Measurements from ENCODE around the gene ACOX2. TPM values are rescaled to one million over a fixed set of nuclear protein-coding genes. Genes with fewer than 3 reads are reported as not detected.

ACOX2 gene
- total RNA-seq, 1 donor from 2014 or later: 7.6 TPM

- Mint-ChIP-seq H3K9me3 (no peaks in the 10 kb centered on the region), H3K27me3 (ENCODE audit: insufficient read depth, low read depth) (peaks cover 5% of the 10 kb centered on the region), H3K4me1 (peaks cover 11% of the 10 kb centered on the region), H3K4me3 (no peak overlapping the region), H3K27ac (peak overlapping the region; percentile 65), H3K36me3 (no peaks in the 10 kb centered on the region)
- Histone ChIP-seq H4K20me1 (ENCODE audit: low read depth) (no peaks in the 10 kb centered on the region), H3K9me3 (ENCODE audit: low read depth) (no peaks in the 10 kb centered on the region), H3K27ac (no peak overlapping the region), H3F3A (ENCODE audit: low read depth) (peaks cover 9% of the 10 kb centered on the region), H3K4me1 (no peaks in the 10 kb centered on the region), H3K9ac (no peak overlapping the region), H3K27me3 (no peaks in the 10 kb centered on the region), H3K79me2 (ENCODE audit: low read depth) (no peaks in the 10 kb centered on the region), H3K4me3 (no peak overlapping the region), H3K36me3 (no peaks in the 10 kb centered on the region), H3K4me2 (no peak overlapping the region), H2AFZ (replicated peaks) (no peak overlapping the region)
- TF ChIP-seq EZH2phosphoT487 (IDR thresholded peaks at IDR 0.05): no peak
- TF ChIP-seq, protein P1, sequence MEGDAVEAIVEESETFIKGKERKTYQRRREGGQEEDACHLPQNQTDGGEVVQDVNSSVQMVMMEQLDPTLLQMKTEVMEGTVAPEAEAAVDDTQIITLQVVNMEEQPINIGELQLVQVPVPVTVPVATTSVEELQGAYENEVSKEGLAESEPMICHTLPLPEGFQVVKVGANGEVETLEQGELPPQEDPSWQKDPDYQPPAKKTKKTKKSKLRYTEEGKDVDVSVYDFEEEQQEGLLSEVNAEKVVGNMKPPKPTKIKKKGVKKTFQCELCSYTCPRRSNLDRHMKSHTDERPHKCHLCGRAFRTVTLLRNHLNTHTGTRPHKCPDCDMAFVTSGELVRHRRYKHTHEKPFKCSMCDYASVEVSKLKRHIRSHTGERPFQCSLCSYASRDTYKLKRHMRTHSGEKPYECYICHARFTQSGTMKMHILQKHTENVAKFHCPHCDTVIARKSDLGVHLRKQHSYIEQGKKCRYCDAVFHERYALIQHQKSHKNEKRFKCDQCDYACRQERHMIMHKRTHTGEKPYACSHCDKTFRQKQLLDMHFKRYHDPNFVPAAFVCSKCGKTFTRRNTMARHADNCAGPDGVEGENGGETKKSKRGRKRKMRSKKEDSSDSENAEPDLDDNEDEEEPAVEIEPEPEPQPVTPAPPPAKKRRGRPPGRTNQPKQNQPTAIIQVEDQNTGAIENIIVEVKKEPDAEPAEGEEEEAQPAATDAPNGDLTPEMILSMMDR (IDR thresholded peaks at IDR 0.05): no peak
- TF ChIP-seq EZH2 (IDR thresholded peaks at IDR 0.05): no peak
- peak; percentile 14 for DNase-seq (ENCODE audit: low spot score)
These were observed 74.2 kb downstream of the ACOX2 start for GRCh38 chr3:58462829-58463180.

DNA sequence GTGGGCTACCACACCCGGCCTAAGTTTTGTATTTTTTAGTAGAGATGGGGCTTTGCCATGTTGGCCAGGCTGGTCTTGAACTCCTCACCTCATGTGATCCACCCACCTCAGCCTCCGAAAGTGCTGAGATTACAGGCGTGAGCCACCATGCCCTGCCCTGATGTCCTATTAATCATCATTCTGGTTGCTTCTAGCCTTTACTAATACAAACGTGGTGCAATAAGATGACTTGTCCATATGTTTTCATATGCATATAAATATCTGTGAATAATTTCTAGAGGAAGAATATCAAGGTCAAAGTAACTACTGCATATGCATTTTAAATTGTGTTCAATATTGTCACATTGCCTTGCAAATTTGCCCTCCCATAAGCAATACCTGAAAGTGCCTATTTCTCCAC, 77.8 kb downstream of the ACOX2 start:
- Mint-ChIP-seq H3K27ac (no peak overlapping the region), H3K27me3 (ENCODE audit: insufficient read depth, low read depth) (peaks cover 6% of the 10 kb centered on the region), H3K36me3 (peaks cover 4% of the 10 kb centered on the region), H3K4me1 (peaks cover 11% of the 10 kb centered on the region), H3K4me3 (no peak overlapping the region), H3K9me3 (peaks cover 21% of the 10 kb centered on the region)
- Histone ChIP-seq H3K4me1 (no peaks in the 10 kb centered on the region), H3K4me2 (no peak overlapping the region), H3K4me3 (no peak overlapping the region), H3K9ac (no peak overlapping the region), H3F3A (ENCODE audit: low read depth) (peaks cover 9% of the 10 kb centered on the region), H2AFZ (replicated peaks) (no peak overlapping the region), H3K27ac (no peak overlapping the region), H3K36me3 (no peaks in the 10 kb centered on the region), H3K79me2 (ENCODE audit: low read depth) (no peaks in the 10 kb centered on the region), H3K27me3 (no peaks in the 10 kb centered on the region), H3K9me3 (ENCODE audit: low read depth) (peaks cover 10% of the 10 kb centered on the region), H4K20me1 (ENCODE audit: low read depth) (no peaks in the 10 kb centered on the region)
- no peak for DNase-seq (ENCODE audit: low spot score)
- TF ChIP-seq, protein P1 (IDR thresholded peaks at IDR 0.05): no peak
- TF ChIP-seq EZH2phosphoT487 (IDR thresholded peaks at IDR 0.05) (no peak), EZH2 (IDR thresholded peaks at IDR 0.05) (no peak)

Other genes with a start within 250 kb of the ACOX2 start
- 16.4 and 17.8 TPM in 2 replicates for gene RPP14, start 230.9 kb downstream of the ACOX2 start, total RNA-seq (ENCODE audit: low replicate concordance)
- 14.0 and 29.5 TPM in 2 replicates for gene HTD2, start 230.7 kb downstream of the ACOX2 start, total RNA-seq (ENCODE audit: low replicate concordance)
- 11.1 and 14.3 TPM in 2 replicates for gene PXK, start 204.3 kb downstream of the ACOX2 start, total RNA-seq (ENCODE audit: low replicate concordance)
- 155 and 203 TPM in 2 replicates for gene PDHB, start 103.4 kb downstream of the ACOX2 start, total RNA-seq (ENCODE audit: low replicate concordance)
- gene KCTD6, start 45.1 kb downstream of the ACOX2 start, total RNA-seq (ENCODE audit: low replicate concordance): 29.3 and 39.6 TPM in 2 replicates
- 0.11 and 0.71 TPM in 2 replicates for gene FAM107A, start 40.2 kb upstream of the ACOX2 start, total RNA-seq (ENCODE audit: low replicate concordance)
- 0.11 and 0.15 TPM in 2 replicates for gene FAM3D, start 129.6 kb upstream of the ACOX2 start, total RNA-seq (ENCODE audit: low replicate concordance)